Measurements from ENCODE around the gene PIEZO1.

Gene PIEZO1

DNA sequence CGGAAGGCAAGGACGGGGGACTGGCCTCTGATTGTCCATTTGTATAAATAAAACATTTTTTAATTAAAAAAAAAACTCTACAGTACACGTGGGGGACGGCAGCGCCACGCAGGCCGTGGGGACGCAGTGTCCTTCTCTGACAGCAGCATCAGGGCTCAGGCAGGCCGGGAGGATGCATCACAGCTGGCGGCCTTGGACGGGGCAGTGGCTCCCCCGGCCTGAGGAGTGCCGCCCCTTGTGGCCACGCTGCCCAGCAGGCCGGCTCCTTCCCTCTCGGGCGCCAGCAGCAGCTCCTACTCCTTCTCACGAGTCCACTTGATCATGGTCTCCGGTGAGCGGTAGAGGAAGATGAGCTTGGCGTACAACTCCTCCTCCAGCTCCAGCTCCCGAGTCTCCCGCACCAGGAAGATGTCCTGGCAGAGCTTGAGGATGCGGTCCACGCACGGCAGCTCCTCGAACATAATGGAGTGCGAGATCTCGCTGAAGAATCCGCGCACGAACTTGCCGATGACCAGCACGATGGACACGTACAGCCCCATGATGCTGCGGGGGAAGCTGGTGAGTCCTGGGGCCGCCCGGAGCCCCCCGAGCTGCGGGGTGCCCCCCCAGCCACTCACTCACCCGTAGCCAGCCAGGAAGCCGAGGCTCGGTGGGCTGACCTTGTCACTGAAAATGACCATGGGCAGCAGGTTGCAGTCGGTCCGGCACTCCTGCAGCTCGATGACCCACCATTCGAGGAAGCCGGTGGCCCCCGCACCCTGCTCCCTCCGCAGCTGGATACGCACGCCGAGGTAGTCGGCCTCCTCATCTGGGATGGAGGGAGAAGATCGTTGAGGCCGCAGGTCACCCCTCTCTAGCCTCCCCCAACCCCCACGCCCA, 69.5 kb downstream of the PIEZO1 start:
- TF ChIP-seq POLR2A (IDR thresholded peaks at IDR 0.05; ENCODE audit: extremely low read depth, insufficient read length) = no peak
- TF ChIP-seq, protein P1, sequence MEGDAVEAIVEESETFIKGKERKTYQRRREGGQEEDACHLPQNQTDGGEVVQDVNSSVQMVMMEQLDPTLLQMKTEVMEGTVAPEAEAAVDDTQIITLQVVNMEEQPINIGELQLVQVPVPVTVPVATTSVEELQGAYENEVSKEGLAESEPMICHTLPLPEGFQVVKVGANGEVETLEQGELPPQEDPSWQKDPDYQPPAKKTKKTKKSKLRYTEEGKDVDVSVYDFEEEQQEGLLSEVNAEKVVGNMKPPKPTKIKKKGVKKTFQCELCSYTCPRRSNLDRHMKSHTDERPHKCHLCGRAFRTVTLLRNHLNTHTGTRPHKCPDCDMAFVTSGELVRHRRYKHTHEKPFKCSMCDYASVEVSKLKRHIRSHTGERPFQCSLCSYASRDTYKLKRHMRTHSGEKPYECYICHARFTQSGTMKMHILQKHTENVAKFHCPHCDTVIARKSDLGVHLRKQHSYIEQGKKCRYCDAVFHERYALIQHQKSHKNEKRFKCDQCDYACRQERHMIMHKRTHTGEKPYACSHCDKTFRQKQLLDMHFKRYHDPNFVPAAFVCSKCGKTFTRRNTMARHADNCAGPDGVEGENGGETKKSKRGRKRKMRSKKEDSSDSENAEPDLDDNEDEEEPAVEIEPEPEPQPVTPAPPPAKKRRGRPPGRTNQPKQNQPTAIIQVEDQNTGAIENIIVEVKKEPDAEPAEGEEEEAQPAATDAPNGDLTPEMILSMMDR (IDR thresholded peaks at IDR 0.05; ENCODE audit: low read depth, low read length) = no peak
- TF ChIP-seq, protein P2, sequence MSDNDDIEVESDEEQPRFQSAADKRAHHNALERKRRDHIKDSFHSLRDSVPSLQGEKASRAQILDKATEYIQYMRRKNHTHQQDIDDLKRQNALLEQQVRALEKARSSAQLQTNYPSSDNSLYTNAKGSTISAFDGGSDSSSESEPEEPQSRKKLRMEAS (IDR thresholded peaks at IDR 0.05; ENCODE audit: low read depth, low read length) = no peak
- no peak for TF ChIP-seq MYC (IDR thresholded peaks at IDR 0.05; ENCODE audit: low read depth, low read length)
- no peak overlapping the region for H3K4me3 ChIP-seq (ENCODE audit: low read depth, low read length)
- no peak for DNase-seq (ENCODE audit: low read depth)

DNA sequence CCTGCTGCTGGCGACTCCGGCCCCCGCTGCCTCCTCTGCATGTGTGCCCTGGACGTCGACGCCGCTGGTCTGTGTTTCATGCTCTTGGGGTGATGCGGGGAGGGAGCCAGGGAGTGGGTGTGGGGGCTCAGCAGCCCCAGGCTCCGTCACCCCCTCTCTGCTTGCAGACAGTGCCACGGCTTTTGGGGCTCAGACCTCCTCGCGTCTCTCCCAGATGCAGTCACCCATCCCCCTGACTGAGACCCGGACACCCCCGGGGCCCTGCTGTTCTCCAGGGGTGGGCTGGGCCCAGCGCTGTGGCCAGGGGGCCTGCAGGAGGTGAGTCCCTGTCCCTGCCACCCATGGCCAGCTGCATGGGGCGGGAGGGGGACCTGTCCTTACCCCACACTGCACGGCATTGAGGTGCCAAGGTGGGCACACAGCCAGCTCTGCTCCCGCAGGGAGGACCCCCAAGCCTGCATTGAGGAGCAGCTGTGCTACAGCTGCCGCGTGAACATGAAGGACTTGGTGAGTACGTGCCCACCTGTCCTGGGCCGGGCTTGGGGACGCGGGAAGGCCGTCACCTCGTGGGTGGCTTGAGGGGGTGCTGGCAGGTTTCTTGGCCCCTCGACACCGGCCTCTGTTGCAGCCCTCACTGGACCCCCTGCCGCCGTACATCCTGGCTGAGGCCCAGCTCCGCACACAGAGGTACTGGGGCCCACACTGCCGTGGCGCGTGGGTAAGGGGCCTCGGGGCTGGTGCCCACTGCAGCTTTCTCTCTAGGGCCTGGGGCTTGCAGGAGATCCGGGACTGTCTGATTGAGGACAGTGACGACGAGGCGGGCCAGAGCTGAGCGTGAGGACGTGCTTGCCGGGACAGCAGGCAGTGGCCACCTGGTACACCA, 70.4 kb downstream of the PIEZO1 start:
- DNase-seq (ENCODE audit: low read depth) = no peak
- TF ChIP-seq POLR2A (IDR thresholded peaks at IDR 0.05; ENCODE audit: extremely low read depth, insufficient read length) (no peak), MYC (IDR thresholded peaks at IDR 0.05; ENCODE audit: low read depth, low read length) (no peak)
- TF ChIP-seq, protein P2 (IDR thresholded peaks at IDR 0.05; ENCODE audit: low read depth, low read length) = no peak
- H3K4me3 ChIP-seq (ENCODE audit: low read depth, low read length) = no peak overlapping the region

DNA sequence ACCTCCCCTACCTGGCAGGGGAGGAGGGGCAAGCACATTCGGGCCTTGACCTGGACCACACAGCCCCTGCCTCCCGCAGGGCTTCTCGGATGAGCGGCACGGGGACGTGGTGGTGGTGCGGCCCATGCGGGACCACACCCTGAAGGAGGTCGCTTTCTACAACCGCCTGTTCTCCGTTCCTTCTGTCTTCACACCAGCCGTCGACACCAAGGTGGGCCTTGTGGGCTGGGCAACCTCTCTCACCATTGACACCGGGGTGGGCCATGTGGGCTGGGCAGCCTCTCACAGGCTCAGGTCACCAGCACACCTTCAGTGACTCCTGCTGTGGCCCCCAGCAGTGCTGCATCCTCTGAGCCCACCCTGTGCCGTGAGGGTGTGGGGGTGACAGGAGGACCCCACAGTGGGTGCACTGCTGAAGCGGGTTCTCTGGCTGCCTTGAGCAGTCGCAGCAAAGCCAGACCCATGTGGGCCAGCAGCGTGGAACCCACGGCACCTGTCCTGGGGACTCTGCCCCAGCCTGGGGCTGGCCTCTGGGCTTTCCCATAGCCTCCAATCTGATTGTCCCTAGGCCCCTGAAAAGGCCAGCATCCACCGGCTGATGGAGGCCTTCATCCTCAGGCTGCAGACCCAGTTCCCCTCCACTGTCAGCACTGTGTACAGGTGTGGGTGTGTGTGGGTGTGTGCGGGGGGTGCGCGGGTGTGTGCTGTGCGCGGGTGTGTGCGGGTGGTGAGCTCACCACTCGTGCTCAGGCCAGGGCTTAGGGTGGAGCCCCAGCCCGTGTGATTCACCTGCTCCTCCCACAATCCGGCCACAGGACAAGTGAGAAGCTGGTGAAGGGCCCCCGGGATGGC, 71.2 kb downstream of the PIEZO1 start:
- no peak overlapping the region for H3K4me3 ChIP-seq (ENCODE audit: low read depth, low read length)
- TF ChIP-seq, protein P2 (IDR thresholded peaks at IDR 0.05; ENCODE audit: low read depth, low read length) = no peak
- TF ChIP-seq, protein P1 (IDR thresholded peaks at IDR 0.05; ENCODE audit: low read depth, low read length) = no peak
- TF ChIP-seq MYC (IDR thresholded peaks at IDR 0.05; ENCODE audit: low read depth, low read length) (no peak), POLR2A (IDR thresholded peaks at IDR 0.05; ENCODE audit: extremely low read depth, insufficient read length) (no peak)

DNA sequence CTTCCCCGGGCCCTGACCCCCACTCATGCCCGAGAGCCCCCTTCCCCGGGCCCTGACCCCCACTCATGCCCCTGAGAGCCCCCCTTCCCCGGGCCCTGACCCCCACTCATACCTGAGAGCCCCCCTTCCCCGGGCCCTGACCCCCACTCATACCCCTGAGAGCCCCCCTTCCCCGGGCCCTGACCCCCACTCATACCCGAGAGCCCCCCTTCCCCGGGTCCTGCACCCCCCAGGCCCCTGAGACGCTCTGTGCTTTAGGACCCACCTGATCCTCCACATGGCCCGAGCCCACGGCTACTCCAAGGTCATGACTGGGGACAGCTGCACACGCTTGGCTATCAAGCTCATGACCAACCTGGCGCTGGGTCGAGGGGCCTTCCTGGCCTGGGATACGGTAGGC, 72.0 kb downstream of the PIEZO1 start:
- no peak for TF ChIP-seq MYC (IDR thresholded peaks at IDR 0.05; ENCODE audit: low read depth, low read length)
- TF ChIP-seq, protein P2 (IDR thresholded peaks at IDR 0.05; ENCODE audit: low read depth, low read length) = no peak
- TF ChIP-seq, protein P1 (IDR thresholded peaks at IDR 0.05; ENCODE audit: low read depth, low read length) = no peak
- no peak for TF ChIP-seq POLR2A (IDR thresholded peaks at IDR 0.05; ENCODE audit: extremely low read depth, insufficient read length)
- DNase-seq (ENCODE audit: low read depth) = no peak
- H3K4me3 ChIP-seq (ENCODE audit: low read depth, low read length) = no peak overlapping the region

More for the DNA sequence above, 71.2 kb downstream of the PIEZO1 start:
- no peak for DNase-seq (ENCODE audit: low read depth)

DNA sequence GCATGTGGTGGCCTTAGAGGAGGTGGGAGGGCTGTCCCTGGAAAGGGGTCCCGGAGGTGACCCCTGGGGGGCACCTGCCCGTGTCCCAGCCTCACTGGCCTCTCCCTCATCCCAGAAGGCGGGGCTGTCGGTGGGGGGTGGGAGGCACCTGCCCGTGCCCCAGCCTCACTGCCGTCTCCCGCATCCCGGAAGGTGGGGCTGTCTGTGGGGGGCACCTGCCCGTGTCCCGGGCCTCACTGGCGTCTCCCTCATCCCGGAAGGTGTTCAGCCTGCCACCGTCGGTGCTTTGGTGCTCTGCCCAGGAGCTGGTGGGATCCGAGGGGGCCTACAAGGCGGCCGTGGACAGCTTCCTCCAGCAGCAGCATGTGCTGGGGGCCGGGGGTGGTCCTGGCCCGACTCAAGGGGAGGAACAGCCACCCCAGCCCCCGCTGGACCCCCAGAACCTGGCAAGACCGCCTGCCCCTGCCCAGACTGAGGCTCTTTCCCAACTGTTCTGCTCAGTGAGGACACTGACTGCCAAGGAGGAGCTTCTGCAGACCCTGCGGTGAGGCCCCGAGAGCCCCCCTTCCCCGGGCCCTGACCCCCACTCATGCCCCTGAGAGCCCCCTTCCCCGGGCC, 72.5 kb downstream of the PIEZO1 start:
- no peak for DNase-seq (ENCODE audit: low read depth)
- TF ChIP-seq POLR2A (IDR thresholded peaks at IDR 0.05; ENCODE audit: extremely low read depth, insufficient read length) (no peak), MYC (IDR thresholded peaks at IDR 0.05; ENCODE audit: low read depth, low read length) (no peak)
- TF ChIP-seq, protein P1 (IDR thresholded peaks at IDR 0.05; ENCODE audit: low read depth, low read length) = no peak
- TF ChIP-seq, protein P2 (IDR thresholded peaks at IDR 0.05; ENCODE audit: low read depth, low read length) = no peak
- H3K4me3 ChIP-seq (ENCODE audit: low read depth, low read length) = no peak overlapping the region
